Suppressor macrophage treated with lipopolysaccharide for 1 hour (primary cell): ENCODE measurements around the gene TMEM109.

ENCODE experiments used
- DNase-seq, 3 donors: peaks; one replicate each; pipeline ENCODE4 v3.0.0-alpha.2; 2020 to 2022

Gene TMEM109, protein sequence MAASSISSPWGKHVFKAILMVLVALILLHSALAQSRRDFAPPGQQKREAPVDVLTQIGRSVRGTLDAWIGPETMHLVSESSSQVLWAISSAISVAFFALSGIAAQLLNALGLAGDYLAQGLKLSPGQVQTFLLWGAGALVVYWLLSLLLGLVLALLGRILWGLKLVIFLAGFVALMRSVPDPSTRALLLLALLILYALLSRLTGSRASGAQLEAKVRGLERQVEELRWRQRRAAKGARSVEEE

DNA sequence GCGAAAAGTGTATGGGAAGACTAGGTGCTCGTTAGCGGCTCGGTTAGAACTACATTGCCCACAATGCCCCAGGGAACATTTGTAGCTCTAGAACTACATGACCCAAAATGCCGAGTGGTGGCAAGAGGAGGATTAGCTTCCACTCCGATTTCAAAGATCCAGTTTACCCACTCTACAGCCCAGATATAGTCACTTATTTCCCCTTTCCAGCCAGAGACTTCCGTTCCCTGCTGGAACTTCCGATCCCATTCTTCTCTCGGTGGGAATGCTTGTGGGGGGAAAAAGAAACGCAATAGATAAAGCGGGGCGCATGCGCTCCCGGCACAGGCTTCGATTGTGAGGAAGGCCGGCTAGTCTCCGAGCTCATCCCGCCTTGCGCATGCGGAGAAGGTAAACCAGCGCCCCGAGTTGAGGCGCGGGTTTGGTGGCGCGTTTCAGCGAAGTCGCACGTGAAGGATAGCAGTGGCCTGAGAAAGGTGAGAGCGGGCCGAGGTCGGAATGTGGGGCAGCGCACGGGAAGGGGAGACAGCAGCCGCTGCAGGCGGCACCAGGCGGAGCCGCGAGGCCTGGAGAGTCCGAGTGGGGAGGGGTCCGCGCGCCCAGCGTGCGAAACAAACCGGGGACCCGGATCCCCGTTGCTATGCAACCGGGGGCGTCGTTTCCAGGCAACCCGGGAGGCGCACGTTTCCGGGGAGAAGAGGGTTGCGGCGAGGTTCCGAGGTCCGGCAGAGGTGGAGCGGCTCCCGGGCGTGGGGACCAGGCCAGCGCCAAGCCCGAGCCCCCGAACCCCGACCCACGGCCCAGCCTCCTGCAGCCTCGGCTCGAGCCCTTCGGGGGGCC is at the start of gene TMEM109:
TSS of gene TMEM109 (plus strand) at position 366 of the 840 bp plus-strand sequence. CDS start 5,536 bp downstream, outside the sequence.
- peak; percentile 80 to 90 (median 86) for DNase-seq

DNA sequence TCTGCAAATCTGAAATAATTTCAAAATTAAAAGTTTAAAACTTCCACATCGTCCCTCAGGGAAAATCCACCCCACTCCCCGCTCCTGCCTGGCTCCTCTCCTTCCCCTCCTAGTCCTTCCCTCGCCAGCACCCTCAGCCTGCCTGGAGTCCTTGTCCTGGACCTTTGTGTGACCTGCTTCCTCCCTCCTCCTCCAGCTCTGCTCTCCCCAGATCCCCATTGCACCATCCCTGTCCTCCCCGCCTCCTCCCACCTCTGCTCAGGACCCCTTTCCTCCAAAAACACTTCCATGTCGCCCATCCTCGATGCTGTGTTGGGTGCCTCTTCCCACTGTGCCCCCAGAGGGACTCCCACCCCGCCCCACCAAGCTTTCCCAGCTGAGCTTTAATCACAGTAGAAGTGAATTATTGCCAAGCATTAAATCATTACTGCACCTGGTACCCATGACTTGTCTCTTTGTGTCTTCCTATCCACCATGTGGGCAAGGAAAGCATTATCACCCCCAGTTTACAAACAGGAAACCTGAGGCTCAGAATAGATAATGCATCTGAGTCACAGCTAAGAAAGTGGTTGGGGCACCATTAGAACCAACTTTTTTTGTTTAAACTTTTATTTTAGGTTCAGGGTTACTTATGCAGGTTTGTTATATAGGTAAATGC is 49.0 kb upstream of the TMEM109 start:
- no peak for DNase-seq

DNA sequence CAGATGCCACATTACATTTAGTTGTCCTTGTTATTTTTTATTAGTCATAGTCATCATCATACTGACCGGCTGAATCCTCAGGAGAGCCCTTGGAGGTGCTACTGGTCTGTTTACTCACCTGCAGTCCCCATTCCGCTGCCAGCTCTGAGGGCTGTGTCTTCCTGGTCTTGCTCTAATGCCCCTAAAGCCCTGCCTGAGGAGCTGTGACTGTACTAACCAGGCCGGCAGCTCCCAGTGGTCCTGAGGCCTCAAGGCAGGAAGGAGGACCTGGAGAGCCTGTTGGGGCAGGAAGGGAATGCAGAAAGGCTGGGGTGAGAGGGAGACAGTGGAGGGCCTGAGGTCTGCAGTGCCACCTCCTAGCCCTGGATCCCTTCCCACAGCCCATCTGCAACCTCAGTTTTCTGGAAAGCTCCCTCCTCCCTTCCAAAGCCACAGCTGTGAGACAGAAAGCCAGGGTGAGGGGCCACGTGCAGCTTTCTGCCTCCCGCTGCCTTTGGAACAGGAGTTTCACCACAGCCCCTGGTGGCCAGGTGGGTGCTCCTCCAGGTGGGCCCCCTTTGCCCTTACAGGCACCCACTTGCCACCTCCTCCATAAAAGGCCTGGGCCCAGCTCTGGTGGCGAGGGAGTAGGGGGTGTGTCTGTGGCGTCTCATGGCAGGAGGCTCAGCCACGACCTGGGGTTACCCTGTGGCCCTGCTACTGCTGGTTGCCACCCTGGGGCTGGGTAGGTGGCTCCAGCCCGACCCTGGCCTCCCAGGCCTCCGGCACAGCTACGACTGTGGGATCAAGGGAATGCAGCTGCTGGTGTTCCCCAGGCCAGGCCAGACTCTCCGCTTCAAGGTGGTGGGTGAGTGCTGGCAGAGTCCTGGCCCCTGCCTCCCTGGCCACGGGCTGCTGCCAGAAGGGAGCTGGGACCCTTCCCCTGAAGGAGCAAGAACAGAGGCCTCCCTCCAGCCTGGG is 46.8 kb upstream of the TMEM109 start, which contains the start of gene ZP1:
TSS of gene ZP1 (plus strand) at position 632 of the 960 bp plus-strand sequence. CDS start at position 652, 20 bp downstream.
- no peak for DNase-seq

GRCh38 chr11:60867871-60868681 is 45.9 kb upstream of the TMEM109 start:
- DNase-seq = no peak

GRCh38 chr11:60868682-60869450 is 45.1 kb upstream of the TMEM109 start:
- DNase-seq = no peak

- no peak for DNase-seq
These were observed 44.5 kb upstream of the TMEM109 start for GRCh38 chr11:60869451-60869825.

- no peak for DNase-seq
These were observed 43.7 kb upstream of the TMEM109 start for GRCh38 chr11:60870276-60870675.

DNA sequence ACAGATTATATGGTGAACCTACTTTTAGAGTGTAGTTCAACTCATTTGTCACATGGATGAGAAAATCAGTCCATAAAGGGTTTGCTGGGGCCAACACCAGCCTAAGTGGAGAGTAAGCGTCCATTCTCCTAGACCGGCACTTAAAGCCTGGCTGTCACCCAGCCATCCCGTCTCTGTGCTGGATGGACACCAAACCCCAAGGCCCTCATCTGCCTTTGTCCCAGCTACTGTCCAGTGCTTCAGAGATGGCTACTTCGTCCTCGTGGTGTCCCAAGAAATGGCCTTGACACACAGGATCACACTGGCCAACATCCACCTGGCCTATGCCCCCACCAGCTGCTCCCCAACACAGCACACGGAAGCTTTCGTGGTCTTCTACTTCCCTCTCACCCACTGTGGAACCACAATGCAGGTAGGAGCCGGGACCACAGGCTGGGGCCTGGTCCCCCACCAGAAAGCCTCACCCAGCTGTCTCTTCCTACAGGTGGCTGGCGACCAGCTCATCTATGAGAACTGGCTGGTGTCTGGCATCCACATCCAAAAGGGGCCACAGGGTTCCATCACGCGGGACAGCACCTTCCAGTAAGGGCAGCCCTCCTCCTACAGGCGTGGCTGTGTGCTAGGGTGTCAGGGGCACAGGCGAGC is 43.1 kb upstream of the TMEM109 start:
- no peak for DNase-seq

DNA sequence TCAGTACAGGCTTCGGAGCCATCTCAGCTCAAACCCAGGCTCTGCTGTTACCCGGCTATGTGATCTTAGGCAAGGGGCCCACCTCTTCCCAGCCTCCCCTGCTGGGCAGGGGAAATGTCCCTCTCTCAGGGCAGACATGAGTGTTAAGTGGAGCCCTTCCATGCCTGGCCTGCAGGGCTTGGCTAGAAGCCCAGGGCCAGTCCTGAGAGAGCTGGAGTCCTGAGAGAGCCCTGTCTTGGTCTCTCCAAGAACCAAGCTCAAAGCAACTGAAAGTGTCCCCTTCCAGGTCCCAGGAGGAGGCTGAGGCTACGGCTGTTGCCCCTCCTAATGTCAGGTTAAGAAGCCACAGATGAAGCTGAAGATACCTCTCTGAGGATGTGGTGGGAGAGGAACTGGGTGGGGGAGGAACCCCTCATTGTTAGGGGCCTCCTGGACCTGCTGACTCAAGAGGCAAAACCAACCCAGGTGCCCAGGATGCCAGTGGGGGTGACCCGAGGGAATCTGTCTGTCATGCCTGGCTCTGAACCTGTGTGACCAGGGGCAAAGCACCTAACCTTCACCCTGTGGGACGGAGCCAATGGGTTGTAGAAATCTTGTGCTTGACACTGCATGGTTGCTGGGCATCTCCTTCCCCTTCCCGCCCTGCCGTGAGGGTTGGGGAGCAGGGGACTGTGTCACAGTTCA is 42.4 kb upstream of the TMEM109 start:
- no peak for DNase-seq

DNA sequence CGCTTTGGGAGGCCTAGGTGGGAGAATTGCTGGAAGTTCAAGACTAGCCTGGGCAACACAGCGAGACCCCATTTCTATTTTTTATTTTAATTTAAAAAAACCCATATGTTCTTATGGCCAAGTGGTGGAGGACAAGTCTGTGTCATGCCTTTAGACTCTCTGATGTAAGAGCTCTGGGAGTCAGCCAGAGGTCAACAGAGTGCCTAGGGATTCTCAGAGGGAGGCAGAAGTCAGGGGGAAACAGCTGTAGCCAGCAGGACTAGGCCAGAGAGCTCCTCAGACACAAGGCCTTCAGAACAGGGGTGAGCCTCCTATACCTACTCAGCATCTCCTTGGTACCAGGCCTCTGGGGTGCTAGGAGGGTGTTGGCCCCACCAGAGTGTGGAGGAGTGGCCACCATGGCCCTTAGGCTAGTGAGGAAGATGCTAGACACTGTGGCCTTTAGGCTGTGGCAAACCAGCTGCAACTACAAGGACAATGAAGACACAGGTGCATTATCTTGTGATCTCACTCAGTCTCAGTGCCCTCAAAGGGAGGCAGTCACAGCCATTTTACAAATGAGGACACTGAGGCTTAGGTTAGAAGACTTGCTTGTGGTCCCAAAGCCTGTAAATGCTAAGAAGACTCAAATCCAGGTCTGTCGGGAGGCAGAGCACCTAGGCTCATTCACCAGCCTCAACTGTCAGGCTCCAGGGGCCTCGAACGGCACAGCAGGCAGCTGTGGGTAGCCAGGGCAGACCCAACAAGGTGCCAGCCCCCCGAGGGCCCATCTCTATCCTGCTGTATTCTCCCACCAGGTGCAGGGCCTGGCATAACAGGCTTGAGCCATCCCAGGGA is 41.6 kb upstream of the TMEM109 start:
- DNase-seq = peak in 2 of 3 donors; percentile 12 to 31

GRCh38 chr11:60872961-60873524 is 40.9 kb upstream of the TMEM109 start:
- DNase-seq = peak; percentile 6 to 38 (median 19)

- no peak for DNase-seq
These were observed 40.4 kb upstream of the TMEM109 start for GRCh38 chr11:60873533-60873932.

- no peak for DNase-seq
These were observed 39.3 kb upstream of the TMEM109 start for GRCh38 chr11:60874421-60875365.

DNA sequence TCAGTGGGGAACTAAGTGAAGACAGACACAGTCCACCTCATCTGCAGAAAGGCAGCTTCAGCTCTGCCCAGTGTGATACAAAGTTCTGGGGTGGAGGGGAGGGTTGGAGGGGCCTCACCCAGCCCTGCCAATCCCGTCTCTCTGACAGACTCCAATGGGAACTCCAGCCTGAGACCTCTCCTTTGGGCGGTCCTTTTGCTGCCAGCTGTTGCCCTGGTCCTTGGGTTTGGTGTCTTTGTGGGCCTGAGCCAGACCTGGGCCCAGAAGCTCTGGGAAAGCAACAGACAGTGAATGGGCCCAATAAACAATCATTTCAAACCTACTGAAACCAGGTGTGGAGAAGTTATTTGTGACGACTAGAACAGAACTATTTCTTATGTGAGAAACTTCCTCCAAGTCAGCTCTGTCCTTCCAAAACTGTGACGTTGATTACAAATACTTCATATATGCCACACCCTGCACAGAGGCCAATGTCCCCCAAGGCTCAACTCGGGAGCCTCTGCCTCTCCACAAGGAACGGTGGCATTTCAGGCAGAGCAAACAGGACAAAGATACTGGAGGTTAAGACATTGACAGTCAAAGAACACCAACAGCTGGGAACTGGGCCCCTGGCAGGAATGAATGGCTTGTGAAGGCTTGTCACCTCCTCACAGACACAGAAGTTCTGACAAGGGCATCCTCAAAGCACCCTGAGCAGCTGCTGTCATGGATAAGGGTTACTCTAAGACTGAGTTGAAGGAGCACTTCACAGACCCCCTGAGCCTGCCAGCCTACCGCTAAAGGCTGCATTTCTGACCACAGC is 38.4 kb upstream of the TMEM109 start:
- DNase-seq = no peak

DNA sequence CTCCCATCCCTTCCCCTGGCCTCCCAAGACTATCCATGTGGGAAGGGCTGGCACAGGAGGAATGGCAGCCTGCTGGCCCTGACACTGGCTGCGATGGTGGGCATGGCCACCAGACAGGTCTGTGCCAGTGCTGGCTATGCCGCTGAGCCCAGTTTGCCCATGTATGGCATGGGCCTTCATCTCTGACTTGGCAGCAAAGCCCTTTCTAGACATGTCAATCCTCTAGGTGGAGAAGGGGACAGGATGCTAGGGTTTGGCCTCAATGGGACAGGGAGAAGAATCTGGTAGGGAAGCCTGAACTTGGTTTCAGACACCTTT is 37.8 kb upstream of the TMEM109 start:
- no peak for DNase-seq
